ENCODE measurements around the gene RUNX2. TPM values are rescaled to one million over a fixed set of nuclear protein-coding genes. Genes with fewer than 3 reads are reported as not detected.

RUNX2 gene
- polyA plus RNA-seq, 1 donor from 2014 or later, result not detected

DNA sequence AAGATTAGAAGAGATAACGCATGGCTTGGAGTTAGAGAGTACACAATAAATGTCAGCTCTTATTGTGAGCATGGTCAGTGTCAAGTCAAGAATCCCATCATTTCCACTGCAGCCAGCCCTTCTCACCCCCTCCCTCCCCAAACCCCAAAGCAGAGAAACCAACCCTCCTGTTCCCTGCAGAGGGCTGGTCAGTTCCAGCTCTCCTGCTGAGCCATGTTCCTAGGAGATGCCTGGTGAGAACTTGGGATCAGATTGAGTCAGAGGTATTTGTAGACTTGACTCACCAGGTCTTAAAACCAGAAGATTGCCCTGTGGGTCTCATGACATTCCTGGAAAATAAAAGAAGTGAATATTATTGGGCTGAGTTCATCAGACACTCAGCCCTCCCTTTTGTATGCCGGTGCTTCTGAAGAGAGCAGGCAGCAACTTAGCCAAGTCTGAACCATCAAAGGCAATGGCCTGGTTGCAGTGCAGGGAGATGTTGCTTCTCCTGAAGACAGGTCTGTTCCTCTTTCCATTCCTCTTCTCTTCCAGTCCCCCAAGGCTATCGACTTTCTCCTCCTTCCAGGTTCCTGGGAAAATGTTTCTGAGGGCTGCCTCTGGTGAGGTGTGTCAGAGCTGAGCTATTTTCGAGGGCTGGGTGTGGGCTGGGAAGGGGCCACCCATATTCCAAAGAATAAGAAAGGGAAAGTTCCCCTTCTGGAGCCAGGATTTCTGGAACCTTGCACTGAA lies 327.8 kb downstream of the RUNX2 start:
- Histone ChIP-seq H3K9ac (ENCODE audit: low read length) (no peak overlapping the region), H3K9me2 (ENCODE audit: insufficient read depth, low read length) (no peaks in the 10 kb centered on the region), H3K9me3 (ENCODE audit: low read length) (no peaks in the 10 kb centered on the region), H3K27me3 (ENCODE audit: insufficient read depth, low read depth, low read length) (no peaks in the 10 kb centered on the region), H3K79me2 (replicated peaks; ENCODE audit: insufficient read depth, low read length) (no peaks in the 10 kb centered on the region), H3K4me2 (ENCODE audit: low read length) (no peak overlapping the region), H3K27ac (ENCODE audit: low read length) (no peak overlapping the region), H3F3A (ENCODE audit: insufficient read depth, low read length, poor library complexity, severe bottlenecking) (no peaks in the 10 kb centered on the region), H3K36me3 (ENCODE audit: insufficient read depth, low read length) (no peaks in the 10 kb centered on the region), H2AFZ (ENCODE audit: low read depth, low read length) (no peak overlapping the region), H3K4me3 (ENCODE audit: low read length) (no peak overlapping the region), H4K20me1 (ENCODE audit: insufficient read depth) (no peaks in the 10 kb centered on the region)
- TF ChIP-seq MXI1 (conservative IDR thresholded peaks at IDR 0.05; ENCODE audit: poor library complexity, severe bottlenecking) (no peak), POLR2AphosphoS5 (IDR thresholded peaks at IDR 0.05) (no peak), TAF1 (IDR thresholded peaks at IDR 0.05; ENCODE audit: low read depth) (no peak), RAD21 (conservative IDR thresholded peaks at IDR 0.05) (no peak), EZH2 (IDR thresholded peaks at IDR 0.05; ENCODE audit: borderline replicate concordance, insufficient read depth, low read length, poor library complexity, severe bottlenecking) (no peak), EP300 (conservative IDR thresholded peaks at IDR 0.05; ENCODE audit: poor library complexity, severe bottlenecking) (no peak), SMC3 (conservative IDR thresholded peaks at IDR 0.05; ENCODE audit: poor library complexity) (no peak)
- TF ChIP-seq, protein P1, sequence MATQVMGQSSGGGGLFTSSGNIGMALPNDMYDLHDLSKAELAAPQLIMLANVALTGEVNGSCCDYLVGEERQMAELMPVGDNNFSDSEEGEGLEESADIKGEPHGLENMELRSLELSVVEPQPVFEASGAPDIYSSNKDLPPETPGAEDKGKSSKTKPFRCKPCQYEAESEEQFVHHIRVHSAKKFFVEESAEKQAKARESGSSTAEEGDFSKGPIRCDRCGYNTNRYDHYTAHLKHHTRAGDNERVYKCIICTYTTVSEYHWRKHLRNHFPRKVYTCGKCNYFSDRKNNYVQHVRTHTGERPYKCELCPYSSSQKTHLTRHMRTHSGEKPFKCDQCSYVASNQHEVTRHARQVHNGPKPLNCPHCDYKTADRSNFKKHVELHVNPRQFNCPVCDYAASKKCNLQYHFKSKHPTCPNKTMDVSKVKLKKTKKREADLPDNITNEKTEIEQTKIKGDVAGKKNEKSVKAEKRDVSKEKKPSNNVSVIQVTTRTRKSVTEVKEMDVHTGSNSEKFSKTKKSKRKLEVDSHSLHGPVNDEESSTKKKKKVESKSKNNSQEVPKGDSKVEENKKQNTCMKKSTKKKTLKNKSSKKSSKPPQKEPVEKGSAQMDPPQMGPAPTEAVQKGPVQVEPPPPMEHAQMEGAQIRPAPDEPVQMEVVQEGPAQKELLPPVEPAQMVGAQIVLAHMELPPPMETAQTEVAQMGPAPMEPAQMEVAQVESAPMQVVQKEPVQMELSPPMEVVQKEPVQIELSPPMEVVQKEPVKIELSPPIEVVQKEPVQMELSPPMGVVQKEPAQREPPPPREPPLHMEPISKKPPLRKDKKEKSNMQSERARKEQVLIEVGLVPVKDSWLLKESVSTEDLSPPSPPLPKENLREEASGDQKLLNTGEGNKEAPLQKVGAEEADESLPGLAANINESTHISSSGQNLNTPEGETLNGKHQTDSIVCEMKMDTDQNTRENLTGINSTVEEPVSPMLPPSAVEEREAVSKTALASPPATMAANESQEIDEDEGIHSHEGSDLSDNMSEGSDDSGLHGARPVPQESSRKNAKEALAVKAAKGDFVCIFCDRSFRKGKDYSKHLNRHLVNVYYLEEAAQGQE (IDR thresholded peaks at IDR 0.05; ENCODE audit: borderline replicate concordance), result no peak
- TF ChIP-seq, protein P2, sequence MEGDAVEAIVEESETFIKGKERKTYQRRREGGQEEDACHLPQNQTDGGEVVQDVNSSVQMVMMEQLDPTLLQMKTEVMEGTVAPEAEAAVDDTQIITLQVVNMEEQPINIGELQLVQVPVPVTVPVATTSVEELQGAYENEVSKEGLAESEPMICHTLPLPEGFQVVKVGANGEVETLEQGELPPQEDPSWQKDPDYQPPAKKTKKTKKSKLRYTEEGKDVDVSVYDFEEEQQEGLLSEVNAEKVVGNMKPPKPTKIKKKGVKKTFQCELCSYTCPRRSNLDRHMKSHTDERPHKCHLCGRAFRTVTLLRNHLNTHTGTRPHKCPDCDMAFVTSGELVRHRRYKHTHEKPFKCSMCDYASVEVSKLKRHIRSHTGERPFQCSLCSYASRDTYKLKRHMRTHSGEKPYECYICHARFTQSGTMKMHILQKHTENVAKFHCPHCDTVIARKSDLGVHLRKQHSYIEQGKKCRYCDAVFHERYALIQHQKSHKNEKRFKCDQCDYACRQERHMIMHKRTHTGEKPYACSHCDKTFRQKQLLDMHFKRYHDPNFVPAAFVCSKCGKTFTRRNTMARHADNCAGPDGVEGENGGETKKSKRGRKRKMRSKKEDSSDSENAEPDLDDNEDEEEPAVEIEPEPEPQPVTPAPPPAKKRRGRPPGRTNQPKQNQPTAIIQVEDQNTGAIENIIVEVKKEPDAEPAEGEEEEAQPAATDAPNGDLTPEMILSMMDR (IDR thresholded peaks at IDR 0.05; ENCODE audit: poor library complexity, severe bottlenecking), result no peak

DNA sequence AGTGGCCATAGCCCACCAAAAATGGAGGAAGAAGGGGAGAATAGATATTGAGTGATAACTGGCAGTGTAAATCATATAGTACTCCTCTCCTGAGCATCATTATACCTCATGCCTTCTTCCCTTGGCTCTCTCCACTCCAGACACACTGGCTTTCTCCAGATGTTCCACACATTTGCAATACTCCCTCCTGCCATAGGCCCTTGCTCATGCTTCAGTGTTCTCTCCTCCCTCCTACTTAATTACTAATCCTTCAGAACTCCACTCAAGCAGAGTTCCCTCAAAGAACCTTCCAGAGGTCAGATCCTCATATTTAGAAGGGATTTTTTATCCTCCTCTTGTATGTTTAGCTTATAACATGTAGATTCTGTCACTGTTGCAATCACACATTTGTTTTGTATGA lies 329.1 kb downstream of the RUNX2 start:
- TF ChIP-seq MXI1 (conservative IDR thresholded peaks at IDR 0.05; ENCODE audit: poor library complexity, severe bottlenecking) (no peak), POLR2AphosphoS5 (IDR thresholded peaks at IDR 0.05) (no peak), RAD21 (conservative IDR thresholded peaks at IDR 0.05) (no peak), EZH2 (IDR thresholded peaks at IDR 0.05; ENCODE audit: borderline replicate concordance, insufficient read depth, low read length, poor library complexity, severe bottlenecking) (no peak)
- TF ChIP-seq, protein P2 (IDR thresholded peaks at IDR 0.05; ENCODE audit: poor library complexity, severe bottlenecking), result no peak
- no peaks in the 10 kb centered on the region for H4K20me1 ChIP-seq (ENCODE audit: insufficient read depth)
- H3K4me2 ChIP-seq (ENCODE audit: low read length), result no peak overlapping the region
- no peaks in the 10 kb centered on the region for H3F3A ChIP-seq (ENCODE audit: insufficient read depth, low read length, poor library complexity, severe bottlenecking)
- no peaks in the 10 kb centered on the region for H3K9me3 ChIP-seq (ENCODE audit: low read length)
- no peak overlapping the region for H2AFZ ChIP-seq (ENCODE audit: low read depth, low read length)
- H3K9me2 ChIP-seq (ENCODE audit: insufficient read depth, low read length), result no peaks in the 10 kb centered on the region
- H3K27ac ChIP-seq (ENCODE audit: low read length), result no peak overlapping the region
- peaks cover 3% of the 10 kb centered on the region for H3K27me3 ChIP-seq (ENCODE audit: insufficient read depth, low read depth, low read length)
- no peak overlapping the region for H3K9ac ChIP-seq (ENCODE audit: low read length)
- no peaks in the 10 kb centered on the region for H3K36me3 ChIP-seq (ENCODE audit: insufficient read depth, low read length)
- no peak overlapping the region for H3K4me3 ChIP-seq (ENCODE audit: low read length)
- no peaks in the 10 kb centered on the region for H3K79me2 ChIP-seq (replicated peaks; ENCODE audit: insufficient read depth, low read length)
